Dendritic cell treated with granulocyte-macrophage colony-stimulating factor and Interleukin-4, amounts not matched to agents 40 ng/mL and 50 ng/mL, for 4 days (primary cell): ENCODE results near the gene MED6.
A peak's percentile ranks its signal among the peaks of the same experiment; 100 is the strongest.

Source experiments
- H3K27ac Mint-ChIP-seq: one replicate; pipeline ENCODE4 v1.8.0; 2022; ENCODE audit warnings: mild to moderate bottlenecking, mixed read lengths
- H3K27me3 Mint-ChIP-seq: one replicate; pipeline ENCODE4 v1.8.0; 2022; ENCODE audit warnings: mild to moderate bottlenecking, mixed read lengths
- H3K36me3 Mint-ChIP-seq: one replicate; pipeline ENCODE4 v1.8.0; 2022; ENCODE audit warnings: low read depth, mixed read lengths
- H3K4me1 Mint-ChIP-seq: one replicate; pipeline ENCODE4 v1.8.0; 2022; ENCODE audit warnings: low read depth, mixed read lengths
- H3K4me3 Mint-ChIP-seq: one replicate; pipeline ENCODE4 v1.8.0; 2022; ENCODE audit warnings: mild to moderate bottlenecking, moderate library complexity, mixed read lengths
- H3K9me3 Mint-ChIP-seq: one replicate; pipeline ENCODE4 v1.8.0; 2022; ENCODE audit warnings: mixed read lengths
- intact Hi-C: fragments of 100-400 bp; cut with micrococcal nuclease; formaldehyde crosslinking; loops from one replicate; pipeline ENCODE4 v1.15.0; 2022

Gene MED6

DNA sequence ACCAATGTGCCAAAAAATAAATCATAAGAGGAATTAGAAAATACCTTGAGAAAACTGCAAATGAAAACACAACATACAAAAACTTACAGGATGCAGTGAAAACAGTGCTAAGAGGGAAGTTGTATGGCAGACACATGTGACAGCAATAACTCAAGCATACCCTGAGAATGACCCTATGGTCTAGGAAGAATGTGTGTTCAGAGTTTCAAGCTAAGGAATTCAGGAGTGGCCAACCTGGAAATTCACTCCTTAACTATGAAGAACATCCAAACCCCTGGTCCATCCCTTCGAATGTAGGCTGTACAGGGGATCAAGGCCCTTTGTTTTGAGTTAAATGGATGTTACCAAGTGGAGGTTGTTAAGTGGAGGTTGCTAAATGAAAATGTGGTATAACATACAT is 24.5 kb upstream of the MED6 start:
- Mint-ChIP-seq H3K27me3 (peaks cover 3% of the 10 kb centered on the region), H3K4me3 (no peak overlapping the region), H3K4me1 (no peaks in the 10 kb centered on the region), H3K27ac (no peak overlapping the region), H3K36me3 (no peaks in the 10 kb centered on the region), H3K9me3 (peaks cover 23% of the 10 kb centered on the region)
- intact Hi-C loops: loop anchor here (10.0 kb wide), 1 partner anchor 350 kb away; no protein-coding TSS in a partner anchor

DNA sequence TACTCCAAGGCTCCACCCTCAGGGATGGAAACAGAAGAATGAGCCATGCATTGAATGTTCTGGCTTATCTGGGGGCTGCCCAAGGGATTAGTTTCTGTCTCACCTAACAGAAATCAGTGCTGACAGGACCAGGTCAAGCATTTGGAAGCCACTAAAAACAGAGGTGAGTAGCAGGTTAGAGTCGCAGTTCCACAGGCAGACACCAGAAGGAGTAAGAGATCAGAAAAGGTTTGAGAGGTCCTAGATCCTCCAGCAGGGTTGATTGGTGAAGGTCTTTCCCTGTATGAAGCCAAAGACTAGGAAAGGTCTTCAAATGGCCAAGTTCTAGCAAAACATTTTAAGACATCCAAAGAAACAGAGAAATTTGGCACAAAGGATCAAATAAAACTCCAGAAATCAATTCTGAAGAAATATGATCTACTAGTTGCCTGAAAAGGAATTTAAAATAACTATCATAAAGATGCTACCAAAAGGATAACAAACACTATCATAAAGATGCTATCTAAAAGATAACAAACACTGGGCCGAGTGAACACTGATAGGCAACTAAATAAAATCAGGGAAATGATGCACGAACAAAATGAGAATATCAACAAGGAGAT is 21.8 kb upstream of the MED6 start:
- Mint-ChIP-seq H3K9me3 (peaks cover 15% of the 10 kb centered on the region), H3K4me3 (no peak overlapping the region), H3K36me3 (no peaks in the 10 kb centered on the region), H3K27ac (no peak overlapping the region), H3K4me1 (no peaks in the 10 kb centered on the region), H3K27me3 (peaks cover 7% of the 10 kb centered on the region)
- intact Hi-C loops: loop anchor here (1.0 to 10.0 kb wide), 3 partner anchors 92 to 353 kb away; no protein-coding TSS in a partner anchor

DNA sequence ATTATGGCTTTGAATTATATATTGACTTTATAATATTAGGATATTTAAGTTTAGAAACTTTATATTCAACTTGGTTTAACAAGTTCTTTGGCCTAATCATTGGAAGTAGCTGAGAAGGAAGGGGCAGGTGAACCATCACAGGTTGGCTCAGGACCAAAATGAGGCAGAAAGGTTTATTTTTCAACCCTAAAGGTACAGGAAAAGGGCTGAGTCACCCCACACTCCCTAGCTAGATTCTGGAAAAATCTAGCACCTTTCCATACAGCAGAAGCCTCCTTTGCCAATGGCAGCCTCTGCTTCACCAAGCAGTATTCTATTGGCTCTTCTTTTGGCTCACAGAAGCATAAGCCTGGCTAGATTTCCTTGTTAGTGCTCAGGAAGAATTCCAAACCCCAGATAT is 19.3 kb upstream of the MED6 start:
- Mint-ChIP-seq H3K4me1 (no peaks in the 10 kb centered on the region), H3K27ac (no peak overlapping the region), H3K4me3 (no peak overlapping the region), H3K27me3 (peaks cover 7% of the 10 kb centered on the region), H3K36me3 (no peaks in the 10 kb centered on the region), H3K9me3 (no peaks in the 10 kb centered on the region)
- intact Hi-C loops: loop anchor here (10.0 kb wide), 1 partner anchor 355 kb away; no protein-coding TSS in a partner anchor

DNA sequence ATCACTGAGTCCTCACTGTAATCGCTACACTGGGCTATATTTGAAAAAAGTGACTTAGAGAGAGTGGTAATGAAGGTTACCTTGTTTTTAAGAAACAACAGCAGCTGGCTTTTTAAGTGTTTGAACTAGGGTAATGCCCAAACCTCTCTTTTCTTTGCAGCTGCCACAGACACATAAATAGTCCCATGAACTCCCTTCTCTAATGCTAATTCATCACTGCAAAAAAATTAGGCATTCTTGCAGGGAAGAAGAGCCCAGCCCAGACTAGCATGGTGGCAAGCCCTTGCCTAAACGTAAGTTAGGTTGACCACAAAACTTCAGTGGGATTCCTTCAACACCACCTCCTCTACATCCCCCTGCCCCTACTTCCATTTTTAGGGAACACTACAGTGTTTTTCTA is 17.9 kb upstream of the MED6 start:
- intact Hi-C loops: no loop called here
- Mint-ChIP-seq H3K36me3 (no peaks in the 10 kb centered on the region), H3K9me3 (no peaks in the 10 kb centered on the region), H3K27ac (no peak overlapping the region), H3K4me1 (no peaks in the 10 kb centered on the region), H3K4me3 (no peak overlapping the region), H3K27me3 (peaks cover 7% of the 10 kb centered on the region)

GRCh38 chr14:70616646-70617045 is 16.2 kb upstream of the MED6 start:
- no peaks in the 10 kb centered on the region for H3K9me3 Mint-ChIP-seq
- no peaks in the 10 kb centered on the region for H3K4me1 Mint-ChIP-seq
- H3K36me3 Mint-ChIP-seq: no peaks in the 10 kb centered on the region
- peaks cover 4% of the 10 kb centered on the region for H3K27me3 Mint-ChIP-seq
- intact Hi-C loops: no loop called here
- H3K4me3 Mint-ChIP-seq: no peak overlapping the region
- H3K27ac Mint-ChIP-seq: no peak overlapping the region

- Mint-ChIP-seq H3K36me3 (no peaks in the 10 kb centered on the region), H3K4me3 (no peak overlapping the region), H3K27ac (no peak overlapping the region), H3K9me3 (no peaks in the 10 kb centered on the region), H3K4me1 (no peaks in the 10 kb centered on the region), H3K27me3 (peaks cover 16% of the 10 kb centered on the region)
- intact Hi-C loops: no loop called here
Observed at GRCh38 chr14:70611216-70611615, 10.8 kb upstream of the MED6 start.

- Mint-ChIP-seq H3K27ac (no peak overlapping the region), H3K36me3 (peaks cover 6% of the 10 kb centered on the region), H3K4me3 (no peak overlapping the region), H3K4me1 (peaks cover 16% of the 10 kb centered on the region), H3K27me3 (peaks cover 27% of the 10 kb centered on the region), H3K9me3 (no peaks in the 10 kb centered on the region)
- intact Hi-C loops: loop anchor here (5.0 kb wide), 1 partner anchor 245 kb away; the partner anchor contains the start of gene COX16
Observed at GRCh38 chr14:70602254-70602653, 1.8 kb upstream of the MED6 start.

- H3K9me3 Mint-ChIP-seq: no peaks in the 10 kb centered on the region
- intact Hi-C loops: loop anchor here (5.0 kb wide), 1 partner anchor 244 kb away; the partner anchor contains the start of gene COX16
- H3K4me1 Mint-ChIP-seq: peaks cover 16% of the 10 kb centered on the region
- peak overlapping the region; percentile 97 for H3K27ac Mint-ChIP-seq
- peaks cover 20% of the 10 kb centered on the region for H3K27me3 Mint-ChIP-seq
- H3K36me3 Mint-ChIP-seq: peaks cover 12% of the 10 kb centered on the region
- H3K4me3 Mint-ChIP-seq: peak overlapping the region; percentile 87
Observed at GRCh38 chr14:70601162-70601561, 707 bp upstream of the MED6 start.

DNA sequence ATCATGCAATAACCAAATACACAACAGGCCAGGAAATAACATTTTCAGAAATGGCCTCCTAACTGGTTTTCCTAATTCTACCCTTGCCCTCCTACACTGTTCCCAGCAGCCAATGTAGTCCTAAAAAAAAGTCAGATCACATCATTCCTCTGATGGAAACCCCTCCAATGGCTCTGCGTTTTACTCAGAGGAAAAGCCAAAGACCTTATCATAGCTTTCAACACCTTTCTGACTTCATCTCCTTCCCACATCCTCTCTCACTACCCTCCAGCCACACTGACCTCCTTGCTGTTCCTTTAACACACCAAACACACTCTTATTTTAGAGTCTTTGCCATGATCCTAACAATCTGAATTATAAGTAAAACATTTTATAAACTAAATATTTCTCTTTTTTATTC is 1.1 kb downstream of the MED6 start:
- intact Hi-C loops: no loop called here
- peaks cover 30% of the 10 kb centered on the region for H3K36me3 Mint-ChIP-seq
- H3K9me3 Mint-ChIP-seq: no peaks in the 10 kb centered on the region
- H3K4me3 Mint-ChIP-seq: peak overlapping the region; percentile 33
- H3K4me1 Mint-ChIP-seq: peaks cover 16% of the 10 kb centered on the region
- H3K27me3 Mint-ChIP-seq: peaks cover 9% of the 10 kb centered on the region
- H3K27ac Mint-ChIP-seq: no peak overlapping the region

DNA sequence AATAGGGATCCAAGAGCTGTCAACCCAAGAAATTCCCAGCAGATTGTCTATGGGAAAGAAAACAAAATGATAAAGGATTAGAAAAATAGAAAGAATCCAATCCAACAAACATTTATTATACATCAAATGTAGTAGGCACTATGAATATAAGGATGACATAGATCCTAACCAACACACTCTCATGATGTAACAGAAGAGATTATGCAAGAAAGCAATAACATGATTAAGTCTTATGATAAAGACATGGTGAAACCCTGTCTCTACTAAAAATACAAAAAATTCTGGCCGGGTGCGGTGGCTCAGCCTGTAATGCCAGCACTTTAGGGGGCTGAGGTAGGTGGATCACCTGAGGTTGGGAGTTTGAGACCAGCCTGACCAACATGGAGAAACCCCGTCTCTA is 2.7 kb downstream of the MED6 start:
- Mint-ChIP-seq H3K4me1 (peaks cover 16% of the 10 kb centered on the region), H3K36me3 (peaks cover 44% of the 10 kb centered on the region), H3K9me3 (no peaks in the 10 kb centered on the region), H3K27ac (no peak overlapping the region), H3K4me3 (no peak overlapping the region), H3K27me3 (peaks cover 6% of the 10 kb centered on the region)
- intact Hi-C loops: no loop called here

DNA sequence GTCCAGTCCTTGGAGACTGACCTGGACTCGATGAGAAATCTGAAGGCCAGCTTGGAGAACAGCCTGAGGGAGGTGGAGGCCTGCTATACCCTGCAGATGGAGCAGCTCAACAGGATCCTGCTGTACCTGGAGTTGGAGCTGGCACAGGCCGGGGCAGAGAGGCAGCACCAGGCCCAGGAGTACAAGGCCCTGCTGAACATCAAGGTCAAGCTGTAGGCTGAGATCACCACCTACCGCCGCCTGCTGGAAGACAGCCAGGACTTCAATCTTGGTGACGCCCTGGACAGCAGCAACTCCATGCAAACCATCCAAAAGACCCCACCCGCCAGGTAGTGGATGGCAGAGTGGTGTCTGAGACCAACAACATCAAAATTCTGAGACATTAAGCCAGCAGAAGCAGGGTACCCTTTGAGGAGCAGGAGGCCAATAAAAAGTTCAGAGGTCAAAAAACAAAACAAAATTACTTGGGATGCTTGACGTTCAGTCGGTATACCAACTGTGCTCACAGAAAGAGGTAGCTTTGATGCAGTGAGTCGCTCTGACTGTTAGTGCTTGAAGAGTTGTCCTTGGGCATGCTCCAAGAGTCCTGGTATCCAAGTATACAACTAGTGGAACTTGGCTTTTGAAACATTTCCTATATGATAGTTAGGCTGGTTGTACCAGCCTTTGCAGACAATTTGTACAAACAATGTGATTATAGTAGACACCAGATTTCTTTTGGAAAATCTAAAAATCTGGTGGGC is 4.8 kb downstream of the MED6 start:
- Mint-ChIP-seq H3K27me3 (no peaks in the 10 kb centered on the region), H3K27ac (no peak overlapping the region), H3K9me3 (no peaks in the 10 kb centered on the region), H3K36me3 (peaks cover 65% of the 10 kb centered on the region), H3K4me3 (no peak overlapping the region), H3K4me1 (peaks cover 16% of the 10 kb centered on the region)
- intact Hi-C loops: no loop called here

- no peaks in the 10 kb centered on the region for H3K27me3 Mint-ChIP-seq
- H3K4me3 Mint-ChIP-seq: no peak overlapping the region
- peaks cover 71% of the 10 kb centered on the region for H3K36me3 Mint-ChIP-seq
- H3K9me3 Mint-ChIP-seq: no peaks in the 10 kb centered on the region
- peaks cover 11% of the 10 kb centered on the region for H3K4me1 Mint-ChIP-seq
- H3K27ac Mint-ChIP-seq: no peak overlapping the region
- intact Hi-C loops: no loop called here
Observed at GRCh38 chr14:70594461-70594860, 6.0 kb downstream of the MED6 start.

GRCh38 chr14:70585231-70585630 is 15.2 kb downstream of the MED6 start:
- peaks cover 95% of the 10 kb centered on the region for H3K36me3 Mint-ChIP-seq
- no peaks in the 10 kb centered on the region for H3K9me3 Mint-ChIP-seq
- no peaks in the 10 kb centered on the region for H3K27me3 Mint-ChIP-seq
- no peak overlapping the region for H3K4me3 Mint-ChIP-seq
- no peak overlapping the region for H3K27ac Mint-ChIP-seq
- intact Hi-C loops: no loop called here
- no peaks in the 10 kb centered on the region for H3K4me1 Mint-ChIP-seq

DNA sequence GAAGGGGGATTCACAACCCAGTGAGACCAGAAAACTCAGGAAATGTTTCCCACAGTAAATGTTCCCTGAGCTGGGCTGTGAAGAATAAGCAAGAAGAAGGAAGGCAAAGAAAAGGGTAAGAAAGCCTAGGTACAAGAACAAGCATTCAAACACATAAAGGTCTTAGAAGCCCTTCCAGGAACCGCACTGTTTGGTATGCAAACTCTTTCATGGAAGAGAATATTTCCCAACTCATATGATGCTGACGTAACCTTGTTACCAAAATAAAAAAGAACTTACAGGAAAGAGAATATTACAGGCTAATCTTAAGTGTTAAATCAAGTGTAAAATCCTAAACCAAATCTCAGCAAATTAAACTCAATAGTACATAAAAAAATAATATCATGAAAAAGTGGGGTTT is 23.6 kb downstream of the MED6 start:
- Mint-ChIP-seq H3K27me3 (no peaks in the 10 kb centered on the region), H3K9me3 (no peaks in the 10 kb centered on the region), H3K27ac (no peak overlapping the region), H3K4me1 (no peaks in the 10 kb centered on the region), H3K4me3 (no peak overlapping the region), H3K36me3 (peaks cover 54% of the 10 kb centered on the region)
- intact Hi-C loops: no loop called here
